Measurements from ENCODE around the gene PDPN.

GRCh38 chr1:13619909-13620308, 36.3 kb downstream of the PDPN start:
- no peak for TF ChIP-seq POLR2A (IDR thresholded peaks at IDR 0.05)
- TF ChIP-seq, protein P1, sequence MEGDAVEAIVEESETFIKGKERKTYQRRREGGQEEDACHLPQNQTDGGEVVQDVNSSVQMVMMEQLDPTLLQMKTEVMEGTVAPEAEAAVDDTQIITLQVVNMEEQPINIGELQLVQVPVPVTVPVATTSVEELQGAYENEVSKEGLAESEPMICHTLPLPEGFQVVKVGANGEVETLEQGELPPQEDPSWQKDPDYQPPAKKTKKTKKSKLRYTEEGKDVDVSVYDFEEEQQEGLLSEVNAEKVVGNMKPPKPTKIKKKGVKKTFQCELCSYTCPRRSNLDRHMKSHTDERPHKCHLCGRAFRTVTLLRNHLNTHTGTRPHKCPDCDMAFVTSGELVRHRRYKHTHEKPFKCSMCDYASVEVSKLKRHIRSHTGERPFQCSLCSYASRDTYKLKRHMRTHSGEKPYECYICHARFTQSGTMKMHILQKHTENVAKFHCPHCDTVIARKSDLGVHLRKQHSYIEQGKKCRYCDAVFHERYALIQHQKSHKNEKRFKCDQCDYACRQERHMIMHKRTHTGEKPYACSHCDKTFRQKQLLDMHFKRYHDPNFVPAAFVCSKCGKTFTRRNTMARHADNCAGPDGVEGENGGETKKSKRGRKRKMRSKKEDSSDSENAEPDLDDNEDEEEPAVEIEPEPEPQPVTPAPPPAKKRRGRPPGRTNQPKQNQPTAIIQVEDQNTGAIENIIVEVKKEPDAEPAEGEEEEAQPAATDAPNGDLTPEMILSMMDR (IDR thresholded peaks at IDR 0.05), result no peak
